DMS153 treated with DMSO at 0.1 percent for 48 hours (cell line): ENCODE measurements around the gene TTLL8.
"Not testable (repeated sequence)": the region's sequence is repeated elsewhere in the genome, so short reads cannot be mapped to it uniquely, and the experiment has no call there.

Experiments used
- DNase-seq: peaks from one replicate; lab custom pipeline; 2025; ENCODE audit not compliant: unreplicated experiment; lab: John Stamatoyannopoulos, UW

The TTLL8 gene

DNA sequence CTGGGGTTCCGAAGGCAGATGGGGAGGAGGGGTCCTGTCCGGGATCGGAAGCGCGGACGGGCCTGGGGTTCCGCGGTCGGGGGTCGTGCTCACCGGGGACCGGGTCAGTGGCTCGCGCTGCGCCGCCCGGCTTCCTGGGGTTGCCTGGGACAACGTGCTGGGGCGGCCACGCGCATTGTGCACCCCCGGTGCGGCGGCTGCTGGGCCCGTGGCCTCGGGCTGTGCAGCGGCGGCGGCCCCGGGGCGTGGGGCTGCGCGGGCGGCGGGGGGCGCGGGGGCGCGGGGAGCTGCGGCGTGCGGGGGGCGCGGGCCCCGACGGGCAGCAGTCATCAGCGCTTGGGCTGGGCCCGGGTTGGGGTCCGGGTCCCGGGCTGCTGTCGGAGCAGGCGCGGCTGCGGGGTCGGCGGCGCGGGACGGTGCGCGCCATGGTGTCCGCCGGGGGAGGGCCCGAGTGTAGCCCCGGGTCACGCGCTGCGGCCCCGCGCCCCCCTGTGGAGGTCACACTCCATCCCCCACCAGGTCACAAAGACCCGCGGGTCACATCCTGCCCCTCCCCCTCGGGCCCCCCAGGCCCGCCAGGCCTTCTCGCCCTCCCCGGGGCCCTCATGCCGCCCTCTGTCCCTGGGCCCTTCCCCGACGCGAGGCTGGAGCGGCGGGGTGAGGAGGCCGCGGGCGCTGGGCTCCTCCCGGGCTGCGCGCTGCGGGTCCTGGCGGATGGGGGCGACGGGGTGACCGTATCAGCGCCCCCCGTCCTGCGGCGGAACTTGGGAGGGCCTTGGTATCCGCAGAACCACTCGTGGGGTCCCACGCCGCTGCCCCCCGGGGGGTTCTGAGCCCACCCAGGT lies at the start of gene TTLL8:
Gene TTLL8, minus strand, starts transcription at position 238 of the 845 bp plus-strand sequence.
- DNase-seq: no peak

DNA sequence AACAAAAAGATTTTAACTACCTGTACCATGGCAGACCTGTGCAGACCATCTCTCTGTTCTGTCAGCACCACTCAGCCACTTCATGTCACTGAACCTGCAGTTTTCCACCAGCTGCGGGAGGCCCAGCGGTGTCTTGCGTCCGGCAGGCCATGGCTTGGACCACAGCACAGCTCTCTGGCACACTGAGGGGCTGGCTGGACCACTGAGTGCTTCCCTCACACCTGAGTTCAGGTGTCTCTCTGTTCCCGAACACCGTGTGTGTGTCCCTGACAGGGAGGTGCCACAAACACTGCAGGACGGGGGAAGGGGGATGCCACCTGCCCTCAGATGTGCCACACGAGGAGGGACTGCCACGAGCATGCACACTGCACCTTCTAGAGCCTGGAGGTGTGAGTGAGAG lies 49.4 kb upstream of the TTLL8 start:
- no peak for DNase-seq

DNA sequence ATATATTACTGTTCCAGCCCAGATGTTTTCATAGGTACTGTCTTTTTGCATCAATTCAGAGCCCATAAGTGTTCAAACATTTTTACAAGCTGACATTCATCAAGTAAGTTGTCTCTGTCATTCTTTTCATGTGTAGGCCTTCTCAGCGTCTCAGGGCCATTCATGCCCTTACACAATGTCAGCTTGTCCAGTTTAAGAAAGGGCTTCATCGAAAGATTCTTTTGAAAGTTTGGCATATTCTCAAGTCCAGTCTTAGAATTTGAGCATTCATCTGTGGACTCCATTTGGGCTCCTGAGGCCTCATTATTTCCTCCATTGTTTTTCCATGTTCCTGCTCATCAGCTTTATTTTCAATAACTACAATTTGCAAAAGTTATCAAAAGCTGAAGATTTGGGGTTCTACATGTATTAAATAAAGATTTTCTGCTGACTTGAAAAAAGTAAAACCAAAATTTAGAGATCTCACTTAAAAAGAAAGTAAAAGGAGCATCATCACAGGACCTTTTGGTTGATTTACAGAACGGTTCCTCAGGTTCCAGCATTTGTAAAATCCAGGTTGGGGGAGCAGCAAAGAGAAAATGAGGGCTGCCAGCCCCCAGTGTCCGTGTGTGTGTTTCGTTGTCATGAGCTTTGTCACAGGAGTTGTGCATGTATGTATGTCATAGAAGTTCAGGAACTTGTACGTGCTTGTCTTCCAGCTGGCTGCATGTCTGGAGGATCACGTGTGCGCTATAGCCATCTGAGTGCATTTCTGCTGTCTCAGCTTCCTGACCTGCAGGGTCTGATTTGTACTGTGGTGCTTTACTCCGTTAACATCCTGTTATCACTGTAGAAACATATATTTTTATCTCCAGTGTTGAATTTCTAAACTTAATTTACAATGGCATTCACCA lies 47.4 kb upstream of the TTLL8 start:
- peak; percentile 39 for DNase-seq

- DNase-seq: no peak
These were observed 46.0 kb upstream of the TTLL8 start for GRCh38 chr22:50104141-50104544.

- DNase-seq: peak; percentile 55
These were observed 44.8 kb upstream of the TTLL8 start for GRCh38 chr22:50102946-50103345.

DNA sequence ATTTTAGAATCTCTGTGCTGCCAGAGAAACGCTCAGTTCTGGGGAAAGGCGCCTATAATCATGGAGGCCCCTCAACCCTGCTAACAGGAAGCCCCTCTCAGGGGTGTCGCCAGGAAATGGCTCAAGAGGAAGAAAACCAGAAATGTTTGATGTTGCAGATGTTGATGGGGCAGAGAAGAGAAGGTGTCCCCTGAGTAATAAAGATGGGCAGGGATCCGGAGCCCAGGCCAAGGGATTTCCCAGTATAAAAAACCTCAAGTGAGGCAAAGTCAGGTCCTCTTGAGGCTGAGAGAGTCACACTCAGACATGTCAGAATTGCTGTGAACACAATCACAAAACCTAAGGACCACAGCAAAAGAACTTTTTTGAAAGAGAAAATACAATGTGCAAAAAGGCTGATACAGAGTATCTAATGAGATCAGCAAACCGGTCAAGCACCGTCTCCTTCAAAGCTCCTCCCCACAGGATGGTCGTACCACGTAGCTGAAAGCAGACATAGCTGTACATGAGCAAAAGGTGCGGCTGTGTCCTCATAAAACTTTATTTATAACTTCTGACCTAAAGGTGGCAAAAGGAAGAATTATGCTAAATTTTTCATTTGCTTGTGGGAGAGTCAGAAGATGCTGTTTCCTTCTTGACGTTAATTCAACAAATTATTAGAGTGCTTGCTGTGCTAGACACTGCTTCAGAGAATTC lies 43.9 kb upstream of the TTLL8 start:
- no peak for DNase-seq

DNA sequence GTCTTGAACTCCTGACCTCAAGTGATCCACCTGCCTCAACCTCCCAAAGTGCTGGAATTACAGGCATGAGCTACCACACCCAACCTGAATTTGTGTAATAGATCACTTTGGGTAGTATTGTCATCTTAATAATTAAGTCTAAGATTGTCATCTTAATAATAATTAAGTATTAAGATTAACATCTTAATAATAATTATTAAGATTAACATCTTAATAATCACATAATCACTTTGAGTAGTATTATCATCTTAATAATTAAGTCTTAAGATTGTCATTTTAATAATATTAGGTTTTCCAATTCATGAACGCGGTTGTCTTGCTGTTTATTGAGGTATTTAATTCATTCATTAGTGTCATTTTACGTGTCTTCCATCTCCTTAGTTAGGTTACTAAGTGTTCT lies 40.0 kb upstream of the TTLL8 start:
- no peak for DNase-seq

- DNase-seq: no peak
These were observed 34.2 kb upstream of the TTLL8 start for GRCh38 chr22:50092342-50092741.

- DNase-seq: peak; percentile 46
These were observed 33.1 kb upstream of the TTLL8 start for GRCh38 chr22:50091092-50091768.

- no peak for DNase-seq
These were observed 32.3 kb upstream of the TTLL8 start for GRCh38 chr22:50090412-50090714.

GRCh38 chr22:50089682-50090411 lies 31.7 kb upstream of the TTLL8 start, which contains the start of gene MOV10L1:
MOV10L1 (plus strand) TSS chr22:50090006; CDS start chr22:50090089, 83 bp downstream.
- no peak for DNase-seq

DNA sequence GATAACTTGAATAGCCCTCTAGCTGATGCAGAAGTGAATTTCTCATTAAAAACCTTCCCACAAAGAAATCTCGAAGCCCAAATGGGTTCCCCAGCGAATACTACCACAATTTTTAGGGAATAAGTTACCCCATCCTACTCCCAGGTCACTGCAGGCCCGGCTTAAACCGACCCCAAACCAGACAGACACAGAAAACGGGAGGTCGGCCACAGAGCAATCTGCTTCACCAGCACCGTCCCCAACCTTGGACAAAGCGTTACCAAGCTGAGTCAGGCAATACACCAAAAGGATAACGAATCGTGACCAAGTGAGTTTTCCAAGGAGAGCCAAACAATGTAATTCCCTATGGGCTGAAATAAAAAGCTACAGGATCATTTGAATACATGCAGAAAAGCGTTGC lies 31.1 kb upstream of the TTLL8 start:
- no peak for DNase-seq

DNA sequence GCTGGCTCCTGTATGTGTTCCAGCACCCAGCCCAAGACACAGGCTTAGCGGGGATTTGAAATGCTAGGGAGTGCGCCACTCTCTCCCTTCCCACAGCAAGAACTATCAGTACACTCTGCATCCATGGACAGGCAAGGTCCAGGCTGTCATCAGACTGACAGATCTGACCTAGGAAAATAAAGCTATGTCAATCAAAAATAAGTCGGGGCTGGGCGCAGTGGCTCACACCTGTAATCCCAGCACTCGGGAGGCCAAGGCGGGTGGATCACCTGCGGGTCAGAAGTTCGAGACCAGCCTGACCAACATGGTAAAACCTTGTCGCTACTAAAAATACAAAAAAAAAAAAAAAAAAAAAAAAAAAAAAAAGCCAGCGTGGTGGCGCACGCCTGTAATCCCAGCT lies 30.0 kb upstream of the TTLL8 start:
- DNase-seq: no peak

GRCh38 chr22:50087646-50088045 lies 29.5 kb upstream of the TTLL8 start:
- no peak for DNase-seq

- not testable (repeated sequence) for DNase-seq
These were observed 28.9 kb upstream of the TTLL8 start for GRCh38 chr22:50086975-50087374.

GRCh38 chr22:50086526-50086925 lies 28.4 kb upstream of the TTLL8 start:
- no peak for DNase-seq

DNA sequence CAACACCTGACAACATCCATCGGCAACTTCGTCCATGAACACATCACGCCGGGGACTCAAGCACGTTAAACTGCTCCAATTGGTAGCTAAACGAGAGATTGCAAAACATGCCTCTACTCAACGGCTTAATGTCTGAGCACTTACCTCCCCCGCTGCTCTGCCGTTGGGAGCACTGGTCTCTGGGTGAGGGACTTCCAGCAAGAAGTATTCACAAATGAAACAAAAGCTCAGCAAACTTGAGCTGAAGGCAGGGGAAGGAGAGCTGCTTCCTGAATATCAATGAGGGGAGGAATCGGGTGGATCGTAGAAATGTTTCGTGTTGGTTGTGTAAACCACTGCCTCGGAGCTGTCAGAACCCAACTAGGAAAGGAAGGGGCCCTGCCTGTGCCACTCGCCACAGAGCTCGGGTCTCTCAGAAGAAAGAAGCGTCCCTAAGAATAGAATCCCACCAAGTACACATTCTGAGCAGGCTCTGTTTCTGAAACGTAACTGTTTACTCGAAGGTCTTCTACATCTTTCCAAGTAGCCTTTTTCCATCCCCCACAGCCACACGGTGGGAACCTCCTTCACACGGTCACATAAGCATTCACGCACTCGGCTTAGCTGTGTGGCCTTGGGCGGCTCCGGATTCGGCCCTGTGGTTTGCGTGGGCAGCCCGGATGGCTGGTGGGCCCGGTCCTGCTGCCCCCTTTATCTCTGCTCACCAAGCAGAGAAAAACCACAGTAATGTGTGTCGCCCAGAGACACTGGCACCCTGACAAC lies 27.3 kb upstream of the TTLL8 start, which contains the start of gene MLC1:
Gene MLC1, minus strand, starts transcription at position 216 of the 762 bp plus-strand sequence. CDS start 524 bp downstream, outside the sequence.
- DNase-seq: no peak

- DNase-seq: no peak
These were observed 26.5 kb upstream of the TTLL8 start for GRCh38 chr22:50084614-50085021.

GRCh38 chr22:50084080-50084477 lies 26.0 kb upstream of the TTLL8 start:
- DNase-seq: no peak
